Esophagus mucosa (tissue), 1 donor: ENCODE results near the gene GNAI1. TPM values are rescaled to one million over a fixed set of nuclear protein-coding genes. Genes with fewer than 3 reads are reported as not detected.

Source experiments
- ATAC-seq: fragments of 200-7000 bp; cut with Tn5 transposase; one replicate; pipeline ENCODE4 v1.9.1; 2020
- total RNA-seq: library from RNA; stranded (reverse); gene quantifications from one replicate; pipeline ENCODE4 v1.2.4, GENCODE V29; 2023
- donor health status: DM: yes; HTN: yes; CAD: no.

GNAI1 gene
- total RNA-seq, 1 donor from 2014 or later = 31.5 TPM

GRCh38 chr7:80161466-80161865 is 26.8 kb downstream of the GNAI1 start:
- no peak for ATAC-seq

- ATAC-seq = no peak
Observed at GRCh38 chr7:80165177-80165576, 30.5 kb downstream of the GNAI1 start.

GRCh38 chr7:80170445-80170844 is 35.8 kb downstream of the GNAI1 start:
- no peak for ATAC-seq

DNA sequence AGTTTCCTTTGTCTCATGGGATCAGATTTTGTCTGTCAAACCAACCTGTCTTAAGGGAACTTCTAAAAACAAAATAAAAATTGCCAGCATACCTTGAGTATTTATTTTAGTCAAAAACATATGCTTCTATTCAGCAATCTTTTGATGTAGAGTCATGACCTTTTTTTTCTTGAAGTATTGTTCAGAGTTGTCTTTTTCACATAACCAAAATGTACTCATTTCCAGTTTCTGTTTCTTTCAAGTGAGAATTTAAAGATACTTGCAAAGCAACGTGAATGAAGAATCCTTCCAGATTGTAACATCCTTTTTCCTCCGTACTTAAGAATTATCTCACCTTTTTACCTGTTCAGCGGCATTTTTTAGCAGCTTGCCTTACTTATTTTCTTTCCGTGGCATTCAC is 37.8 kb downstream of the GNAI1 start:
- no peak for ATAC-seq

DNA sequence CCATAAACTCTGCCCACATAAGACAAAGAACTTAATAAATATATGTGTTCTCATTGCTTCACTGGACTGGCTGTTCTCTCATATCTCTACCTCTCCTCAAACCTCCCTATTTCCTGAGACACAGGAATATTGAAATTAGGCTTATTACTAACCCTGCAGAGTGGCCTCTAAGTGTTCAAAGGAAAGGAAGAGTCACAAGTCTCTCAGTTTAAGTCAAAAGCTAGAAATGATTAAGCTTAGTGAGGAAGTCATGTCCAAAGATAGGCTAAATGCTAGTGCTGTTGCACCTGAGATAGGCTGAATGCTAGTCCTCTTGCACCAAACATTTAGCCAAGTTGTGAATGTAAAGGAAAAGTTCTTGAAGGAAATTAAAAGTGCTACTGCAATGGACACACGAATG is 41.1 kb downstream of the GNAI1 start:
- no peak for ATAC-seq

DNA sequence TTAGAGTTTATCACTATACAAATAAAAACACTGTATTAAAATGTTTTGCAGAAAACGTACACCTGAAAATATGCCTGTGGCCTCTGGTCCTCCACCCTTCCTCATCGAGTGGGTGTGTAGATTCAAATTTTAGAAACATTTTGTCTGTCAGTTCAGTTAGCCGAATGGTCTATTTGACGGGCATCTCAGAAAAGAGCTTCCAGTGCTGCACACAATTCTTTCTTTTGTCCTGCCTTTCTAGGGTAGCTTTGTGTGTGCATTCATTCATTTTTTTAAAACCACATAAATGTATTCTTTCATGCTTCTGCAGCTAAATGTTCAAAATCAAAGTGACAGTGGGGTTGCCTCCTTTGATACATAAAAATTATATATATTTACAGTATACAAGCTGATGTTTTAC is 46.8 kb downstream of the GNAI1 start:
- ATAC-seq = no peak

DNA sequence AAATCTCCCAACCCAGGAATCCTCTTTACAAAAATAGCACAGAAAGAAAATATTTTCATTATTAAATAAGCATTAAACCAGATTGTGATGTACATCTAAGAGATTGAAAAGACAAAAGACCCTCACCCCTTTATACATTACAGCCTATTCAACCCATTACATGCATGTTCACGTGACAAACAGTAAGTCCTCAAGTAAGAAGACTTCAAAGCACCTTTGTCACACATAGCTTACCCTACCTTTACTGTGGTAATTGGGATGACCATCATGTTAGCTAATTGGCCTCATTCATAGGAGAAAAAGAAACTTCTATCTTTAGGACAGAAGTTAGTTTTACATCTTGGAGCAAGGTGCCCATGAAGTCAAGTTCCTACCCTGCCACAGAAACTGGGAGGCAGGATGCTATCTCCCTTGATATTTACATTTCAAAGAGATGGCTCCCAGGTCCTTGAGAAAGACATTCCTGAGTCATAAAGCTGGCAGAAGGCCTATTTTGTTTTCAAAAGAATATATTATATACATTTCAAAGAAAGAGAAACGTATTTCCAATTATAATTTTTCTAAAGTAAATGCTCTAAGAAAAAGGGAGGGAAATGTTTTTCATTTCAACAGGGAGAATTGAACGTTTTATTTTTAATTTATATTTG is 48.1 kb downstream of the GNAI1 start:
- no peak for ATAC-seq

DNA sequence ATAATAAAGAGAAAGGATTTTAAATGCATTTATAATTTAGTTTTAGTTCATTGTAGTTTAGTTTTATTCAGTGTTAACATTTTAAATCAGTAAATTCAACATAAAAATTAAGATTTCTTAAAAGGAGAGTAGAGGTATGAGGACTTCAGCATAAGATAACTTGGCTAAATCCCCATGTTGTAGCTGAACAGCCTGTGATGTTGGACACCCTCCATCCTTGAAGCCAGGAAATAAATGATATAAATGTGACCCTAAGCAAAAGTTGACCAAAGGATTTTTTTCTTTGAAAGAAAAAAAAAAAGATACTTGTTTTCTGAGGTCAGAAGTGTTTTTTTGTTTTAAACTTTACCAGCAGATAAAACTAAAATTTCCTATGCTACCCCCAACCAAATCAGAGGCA is 48.7 kb downstream of the GNAI1 start:
- no peak for ATAC-seq

DNA sequence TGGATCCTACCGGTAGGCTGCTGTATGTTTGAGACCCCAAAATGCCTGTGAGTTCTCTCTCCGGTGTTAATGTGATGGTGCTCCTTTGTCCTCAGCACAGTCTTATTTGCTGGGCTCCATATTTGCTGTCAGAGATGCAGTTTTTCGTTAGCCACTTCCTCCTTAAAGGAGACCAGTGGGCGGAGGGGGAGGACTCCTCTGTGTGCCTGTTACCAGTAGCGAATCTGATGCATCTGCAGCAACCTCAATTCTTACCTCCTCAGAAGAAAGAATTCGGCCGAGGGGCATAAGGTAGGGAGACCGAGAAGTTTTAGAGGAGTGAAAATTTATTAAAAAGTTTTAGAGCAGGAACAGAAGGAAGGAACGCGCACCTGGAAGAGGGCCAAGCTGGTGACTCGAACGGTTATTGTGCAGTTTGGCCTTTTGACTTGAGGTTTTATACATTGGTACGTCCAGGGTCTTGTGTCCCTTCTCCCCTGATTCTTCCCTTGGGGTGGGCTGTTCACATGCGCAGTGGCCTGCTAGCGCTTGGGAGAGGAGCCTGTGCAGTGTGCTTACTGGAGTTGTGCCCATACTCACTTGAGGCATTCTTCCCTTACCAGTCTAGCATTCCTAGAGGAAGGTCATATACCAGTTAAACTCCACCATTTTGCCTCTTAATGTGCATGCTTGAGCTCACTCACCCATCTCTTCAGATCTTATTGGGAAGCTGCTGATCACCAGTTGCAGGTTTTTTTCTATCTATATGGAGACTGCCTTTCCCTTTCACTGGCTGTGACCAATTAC is 49.5 kb downstream of the GNAI1 start:
- ATAC-seq = no peak

- ATAC-seq = peak; percentile 48
Observed at GRCh38 chr7:80184693-80185092, 50.1 kb downstream of the GNAI1 start.

DNA sequence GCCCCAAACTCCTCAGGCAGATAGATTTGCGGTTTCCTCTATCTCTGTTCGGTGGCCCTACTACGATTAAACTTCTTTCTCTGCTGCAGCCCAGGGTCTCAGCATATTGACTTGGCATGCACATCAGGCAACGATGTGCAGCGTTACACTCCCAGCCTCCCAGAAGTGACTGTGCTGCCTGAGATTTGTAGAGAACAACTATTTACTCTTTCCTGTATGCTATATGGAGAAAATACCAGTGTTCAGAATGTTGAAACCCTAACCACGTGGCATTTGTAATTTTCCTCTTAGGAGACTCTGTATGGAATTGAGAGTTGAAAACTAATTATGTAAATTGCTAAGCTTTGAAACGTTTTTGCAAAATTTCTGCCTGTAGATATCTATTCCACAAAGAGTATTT is 50.9 kb downstream of the GNAI1 start:
- ATAC-seq = no peak

DNA sequence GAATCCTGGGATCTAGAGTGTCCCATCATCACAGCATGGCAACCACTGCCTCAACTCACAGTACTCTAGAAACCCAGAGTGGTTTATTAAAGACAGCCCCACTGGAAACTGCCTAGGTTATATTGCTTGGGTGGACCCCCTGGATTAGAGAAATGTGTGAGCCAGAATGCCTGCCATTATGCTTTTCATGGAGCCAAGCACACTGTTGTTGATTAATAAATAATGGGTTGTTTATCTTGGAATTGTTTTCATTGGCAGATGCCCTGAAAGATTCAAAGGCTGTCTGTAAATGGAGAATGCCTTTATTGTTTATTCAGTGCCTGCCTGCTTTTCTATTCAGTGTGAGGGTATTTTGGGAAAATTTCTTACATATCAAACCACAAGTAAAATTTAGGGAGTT is 52.1 kb downstream of the GNAI1 start:
- no peak for ATAC-seq

- ATAC-seq = no peak
Observed at GRCh38 chr7:80187279-80187678, 52.6 kb downstream of the GNAI1 start.

DNA sequence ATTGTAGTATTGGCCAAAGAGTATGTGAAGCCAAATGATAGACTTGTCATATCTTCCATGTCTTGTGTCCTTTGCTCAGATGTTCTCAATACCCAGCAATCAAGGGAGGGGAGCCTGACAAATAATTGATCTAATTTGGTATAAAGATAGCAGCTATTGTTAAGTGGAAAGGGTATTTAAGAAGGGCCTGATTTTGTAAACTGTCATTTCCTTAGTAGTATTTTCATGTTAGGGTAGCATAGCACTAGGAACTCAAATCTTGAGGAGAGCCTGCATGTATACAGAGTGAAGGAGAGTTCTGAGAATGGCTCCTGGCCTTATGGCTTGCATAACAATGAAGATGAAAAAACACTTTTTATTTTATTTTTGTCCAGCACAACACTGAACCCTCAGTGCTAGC is 53.1 kb downstream of the GNAI1 start:
- no peak for ATAC-seq

DNA sequence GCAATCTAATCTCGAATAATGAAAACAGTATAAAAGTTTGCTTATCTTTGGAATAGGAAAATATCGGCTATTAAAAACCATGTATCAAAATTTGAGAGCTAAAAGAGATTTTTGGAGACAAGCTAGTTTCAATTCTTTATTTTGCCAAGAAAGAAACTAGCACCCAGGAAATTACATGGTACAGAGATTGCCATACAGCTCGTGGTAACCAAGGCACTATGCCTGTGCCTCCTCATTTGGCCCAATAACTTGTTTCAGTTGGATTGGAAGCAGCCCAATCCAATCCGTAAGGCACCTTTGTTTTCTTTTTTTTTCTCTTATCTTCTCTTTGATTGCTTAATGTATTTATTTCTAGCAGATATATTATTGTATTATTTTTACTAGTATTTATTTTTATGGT is 55.0 kb downstream of the GNAI1 start:
- ATAC-seq = no peak

- ATAC-seq = no peak
Observed at GRCh38 chr7:80197627-80198026, 63.0 kb downstream of the GNAI1 start.

- ATAC-seq = no peak
Observed at GRCh38 chr7:80199051-80199450, 64.4 kb downstream of the GNAI1 start.

GRCh38 chr7:80204454-80204853 is 69.8 kb downstream of the GNAI1 start:
- ATAC-seq = no peak

- ATAC-seq = no peak
Observed at GRCh38 chr7:80204919-80205318, 70.3 kb downstream of the GNAI1 start.

DNA sequence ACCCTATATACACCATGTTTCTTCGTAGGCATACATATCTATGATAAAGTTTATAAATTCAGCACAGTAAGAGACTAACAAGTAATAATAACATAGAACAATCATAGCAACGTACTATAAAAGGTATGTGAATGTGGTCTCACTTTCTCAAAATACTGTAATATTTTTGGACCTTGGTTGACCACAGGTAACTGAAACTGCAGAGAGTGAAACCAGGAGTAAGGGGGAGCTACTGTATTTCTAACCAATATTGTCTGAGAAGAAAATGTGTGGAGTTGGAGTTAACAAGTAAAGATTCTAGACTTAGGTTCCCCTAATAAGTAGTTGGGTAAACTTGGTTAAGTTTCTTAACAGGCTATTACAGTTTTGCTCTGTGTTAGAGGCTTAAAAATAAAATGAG is 72.1 kb downstream of the GNAI1 start:
- no peak for ATAC-seq

DNA sequence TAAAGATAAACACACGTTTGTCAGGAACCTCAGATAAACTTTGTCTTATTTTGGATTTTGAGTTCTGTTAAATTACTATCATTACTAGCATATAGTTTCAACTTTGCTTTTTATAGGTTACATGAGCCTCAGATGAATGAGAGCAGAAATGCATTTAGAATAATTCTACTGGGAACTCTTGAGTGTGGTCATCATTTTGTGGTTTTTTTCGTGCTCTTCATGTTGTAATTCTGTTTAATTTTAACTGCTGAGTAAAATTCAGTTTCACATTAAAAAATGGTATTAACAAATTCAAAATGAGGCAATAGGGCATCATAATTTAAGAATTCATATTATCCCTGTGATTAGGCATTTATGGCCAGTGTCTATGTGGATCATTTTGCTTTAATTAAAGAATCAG is 72.9 kb downstream of the GNAI1 start:
- ATAC-seq = no peak

GRCh38 chr7:80208700-80209099 is 74.1 kb downstream of the GNAI1 start:
- no peak for ATAC-seq

GRCh38 chr7:80210400-80210799 is 75.8 kb downstream of the GNAI1 start:
- no peak for ATAC-seq

GRCh38 chr7:80213814-80214213 is 79.2 kb downstream of the GNAI1 start:
- no peak for ATAC-seq

- no peak for ATAC-seq
Observed at GRCh38 chr7:80215734-80216133, 81.1 kb downstream of the GNAI1 start.
